ENCODE data around the gene SND1.

SND1 gene

DNA sequence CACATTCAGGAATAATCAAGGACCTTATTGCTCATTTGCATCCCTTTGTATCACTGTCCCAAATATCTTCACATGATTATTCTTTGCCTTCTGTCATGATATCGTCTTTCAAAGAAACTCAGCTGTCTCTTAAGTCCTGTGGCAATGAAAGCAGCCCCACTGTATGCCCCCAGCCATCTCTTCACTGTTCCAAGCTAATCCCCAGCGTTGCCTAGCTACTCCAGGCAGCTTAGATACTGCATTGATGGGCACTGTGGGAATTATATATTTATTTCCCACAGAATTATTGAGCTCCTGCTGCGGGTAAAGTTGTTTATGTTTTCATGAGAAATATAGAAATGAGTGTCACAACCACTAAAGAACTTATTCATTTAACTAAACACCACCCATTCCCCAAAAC lies 38.8 kb downstream of the SND1 start:
- no peak for DNase-seq (ENCODE audit: low spot score)
- no peak for TF ChIP-seq CTCF (IDR thresholded peaks at IDR 0.05; ENCODE audit: borderline replicate concordance, control extremely low read depth, extremely low read depth, insufficient read depth, missing control alignments)

DNA sequence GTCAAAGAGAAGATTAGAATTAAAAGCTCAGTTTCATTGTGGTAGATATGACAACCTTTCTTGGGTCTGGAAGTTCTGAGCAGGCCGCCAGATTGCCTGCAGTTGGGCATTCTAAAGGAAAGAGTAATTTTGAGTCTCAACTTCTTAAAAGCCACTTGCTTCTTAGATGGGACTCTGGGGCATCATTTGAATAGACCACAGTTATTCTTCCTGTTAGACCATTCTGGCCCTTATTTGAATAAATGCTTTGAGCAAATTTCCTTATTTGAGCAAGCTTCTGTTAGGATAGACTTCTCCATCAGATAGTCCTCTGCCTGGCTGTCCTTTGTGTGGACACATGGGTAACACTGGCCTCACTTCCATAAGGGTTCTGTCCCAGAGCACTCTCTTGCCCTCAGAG lies 40.2 kb downstream of the SND1 start:
- no peak for TF ChIP-seq CTCF (IDR thresholded peaks at IDR 0.05; ENCODE audit: borderline replicate concordance, control extremely low read depth, extremely low read depth, insufficient read depth, missing control alignments)
- in situ Hi-C loops (cut with MboI; ENCODE audit: low sequenced_read_pairs, unreplicated experiment) = no loop called here
- DNase-seq (ENCODE audit: low spot score) = peak; percentile 21

More for the DNA sequence above, 38.8 kb downstream of the SND1 start:
- in situ Hi-C loops (cut with MboI; ENCODE audit: low sequenced_read_pairs, unreplicated experiment) = no loop called here

- no peak for DNase-seq (ENCODE audit: low spot score)
- no peak for TF ChIP-seq CTCF (IDR thresholded peaks at IDR 0.05; ENCODE audit: borderline replicate concordance, control extremely low read depth, extremely low read depth, insufficient read depth, missing control alignments)
- in situ Hi-C loops (cut with MboI; ENCODE audit: low sequenced_read_pairs, unreplicated experiment) = loop anchor here (10.0 kb wide), 1 partner anchor 505 kb away; no protein-coding TSS in a partner anchor
These were observed 47.9 kb downstream of the SND1 start for GRCh38 chr7:127699853-127700252.

DNA sequence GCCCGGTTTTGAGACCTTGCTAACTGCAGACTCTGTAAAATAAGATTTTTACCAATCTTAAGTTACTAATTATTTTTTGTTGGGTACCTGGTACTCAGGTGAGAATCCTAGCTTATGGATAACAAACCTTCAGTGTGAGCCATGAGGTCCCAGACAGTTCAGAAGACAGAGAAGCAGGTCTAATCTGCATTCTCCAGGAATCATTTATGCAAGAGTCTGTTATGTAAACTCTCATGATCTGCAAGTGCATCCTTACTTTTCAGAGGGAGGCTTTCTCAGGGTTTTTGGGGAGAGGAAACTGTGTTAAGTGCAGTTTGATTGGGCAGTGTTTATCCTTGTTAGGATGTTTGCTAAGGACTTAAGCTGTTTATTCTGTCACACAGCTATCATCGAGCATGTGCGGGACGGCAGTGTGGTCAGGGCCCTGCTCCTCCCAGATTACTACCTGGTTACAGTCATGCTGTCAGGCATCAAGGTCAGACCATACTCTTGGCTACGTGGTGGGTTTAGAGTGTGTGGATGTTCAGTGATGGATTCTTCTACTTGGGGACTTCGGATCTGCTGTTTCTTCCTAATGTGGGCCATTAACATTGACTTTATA lies 50.2 kb downstream of the SND1 start:
- no peak for DNase-seq (ENCODE audit: low spot score)
- in situ Hi-C loops (cut with MboI; ENCODE audit: low sequenced_read_pairs, unreplicated experiment) = loop anchor here (10.0 kb wide), 1 partner anchor 503 kb away; no protein-coding TSS in a partner anchor
- no peak for TF ChIP-seq CTCF (IDR thresholded peaks at IDR 0.05; ENCODE audit: borderline replicate concordance, control extremely low read depth, extremely low read depth, insufficient read depth, missing control alignments)

GRCh38 chr7:127702938-127703337 lies 50.9 kb downstream of the SND1 start:
- no peak for DNase-seq (ENCODE audit: low spot score)
- in situ Hi-C loops (cut with MboI; ENCODE audit: low sequenced_read_pairs, unreplicated experiment) = loop anchor here (10.0 kb wide), 1 partner anchor 502 kb away; no protein-coding TSS in a partner anchor
- no peak for TF ChIP-seq CTCF (IDR thresholded peaks at IDR 0.05; ENCODE audit: borderline replicate concordance, control extremely low read depth, extremely low read depth, insufficient read depth, missing control alignments)

DNA sequence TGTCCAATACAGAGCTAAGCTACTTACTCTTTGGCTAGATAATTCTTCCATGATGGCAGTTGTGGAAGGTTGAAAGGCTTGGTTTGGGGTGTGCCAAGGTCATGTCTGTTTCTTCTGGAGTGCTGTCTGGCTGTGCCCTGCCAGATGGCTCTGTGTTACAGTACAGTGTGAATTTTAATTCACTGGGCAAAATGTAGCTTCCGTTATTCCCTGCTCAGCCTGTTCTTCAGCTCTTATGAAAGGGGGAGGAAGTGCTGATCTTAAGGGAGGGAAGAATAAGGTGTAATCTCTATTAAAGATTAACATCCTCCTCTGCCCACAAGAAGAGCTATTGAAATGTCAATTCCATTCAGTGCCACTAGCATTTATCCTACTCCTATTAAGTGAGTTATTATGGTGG lies 52.2 kb downstream of the SND1 start:
- in situ Hi-C loops (cut with MboI; ENCODE audit: low sequenced_read_pairs, unreplicated experiment) = loop anchor here (10.0 kb wide), 1 partner anchor 501 kb away; no protein-coding TSS in a partner anchor
- TF ChIP-seq CTCF (IDR thresholded peaks at IDR 0.05; ENCODE audit: borderline replicate concordance, control extremely low read depth, extremely low read depth, insufficient read depth, missing control alignments) = no peak
- DNase-seq (ENCODE audit: low spot score) = no peak

Measured in GM13976 (cell line).